AG20443 (cell line): ENCODE results near the gene BBOX1.
"Not testable (repeated sequence)": the region's sequence is repeated elsewhere in the genome, so short reads cannot be mapped to it uniquely, and the experiment has no call there.

Experiments used
- DNase-seq: peaks from one replicate; pipeline ENCODE4 v3.0.0; 2012; ENCODE audit warnings: low spot score, mixed read lengths

The BBOX1 gene

GRCh38 chr11:27124514-27125264 lies 84.1 kb downstream of the BBOX1 start:
- peak; percentile 33 for DNase-seq

- DNase-seq, result no peak
Observed at GRCh38 chr11:27129686-27130085, 89.1 kb downstream of the BBOX1 start.

GRCh38 chr11:27130806-27131205 lies 90.2 kb downstream of the BBOX1 start:
- no peak for DNase-seq

- DNase-seq, result not testable (repeated sequence)
Observed at GRCh38 chr11:27135924-27136329, 95.3 kb downstream of the BBOX1 start.

GRCh38 chr11:27138716-27139115 lies 98.1 kb downstream of the BBOX1 start:
- DNase-seq, result no peak

GRCh38 chr11:27139742-27140367 lies 99.2 kb downstream of the BBOX1 start:
- DNase-seq, result no peak

- DNase-seq, result no peak
Observed at GRCh38 chr11:27141576-27141975, 101.0 kb downstream of the BBOX1 start.

GRCh38 chr11:27147916-27148315 lies 107.3 kb downstream of the BBOX1 start:
- no peak for DNase-seq

GRCh38 chr11:27148506-27148905 lies 107.9 kb downstream of the BBOX1 start:
- no peak for DNase-seq

GRCh38 chr11:27150098-27150497 lies 109.5 kb downstream of the BBOX1 start:
- no peak for DNase-seq

- no peak for DNase-seq
Observed at GRCh38 chr11:27153136-27153535, 112.5 kb downstream of the BBOX1 start.

GRCh38 chr11:27158456-27159334 lies 118.1 kb downstream of the BBOX1 start:
- DNase-seq, result peak; percentile 88

- DNase-seq, result no peak
Observed at GRCh38 chr11:27159335-27159679, 118.7 kb downstream of the BBOX1 start.

GRCh38 chr11:27161071-27161470 lies 120.5 kb downstream of the BBOX1 start:
- no peak for DNase-seq

- no peak for DNase-seq
Observed at GRCh38 chr11:27162237-27162636, 121.6 kb downstream of the BBOX1 start.

- no peak for DNase-seq
Observed at GRCh38 chr11:27166130-27166529, 125.5 kb downstream of the BBOX1 start.

GRCh38 chr11:27171376-27171958 lies 130.9 kb downstream of the BBOX1 start:
- DNase-seq, result no peak

GRCh38 chr11:27173545-27173944 lies 132.9 kb downstream of the BBOX1 start:
- DNase-seq, result no peak

- no peak for DNase-seq
Observed at GRCh38 chr11:27174021-27174420, 133.4 kb downstream of the BBOX1 start.

- DNase-seq, result no peak
Observed at GRCh38 chr11:27174672-27175210, 134.1 kb downstream of the BBOX1 start.

- DNase-seq, result not testable (repeated sequence)
Observed at GRCh38 chr11:27175562-27175961, 134.9 kb downstream of the BBOX1 start.
